SK-N-MC (cell line): ENCODE measurements around the gene DIRAS1.
"Not testable (repeated sequence)": the region's sequence is repeated elsewhere in the genome, so short reads cannot be mapped to it uniquely, and the experiment has no call there.

Source experiments
- DNase-seq: peaks from one replicate; pipeline ENCODE4 v3.0.0-alpha.2; 2011; ENCODE audit warnings: low read depth, low spot score
- H3K27ac ChIP-seq: fragments of 200-600 bp; sonication (generic); 2 replicates; pipeline ENCODE4 v1.5.1; 2016; ENCODE audit warnings: mixed run types
- H3K36me3 ChIP-seq: fragments of 200-600 bp; sonication (generic); 2 replicates; pipeline ENCODE4 v1.6.1; 2017; ENCODE audit warnings: antibody characterized with exemption, low read length, mixed read lengths; ENCODE audit not compliant: insufficient read depth
- H3K4me3 ChIP-seq: fragments of 200-600 bp; sonication (generic); 2 replicates; pipeline ENCODE4 v1.5.1; 2016
- H3K9ac ChIP-seq: fragments of 200-600 bp; sonication (generic); 2 replicates; pipeline ENCODE4 v1.8.0; 2017; ENCODE audit warnings: mixed run types, mixed read lengths; ENCODE audit not compliant: insufficient read length
- H3K9me3 ChIP-seq: fragments of 200-600 bp; sonication (generic); 2 replicates; pipeline ENCODE4 v1.6.1; 2017; ENCODE audit warnings: low read depth, mild to moderate bottlenecking, antibody characterized with exemption, low read length, moderate library complexity, mixed read lengths
- EZH2 ChIP-seq: fragments of 200-600 bp; sonication (generic); IDR thresholded peaks from one replicate; pipeline ENCODE4 v1.6.1; 2017; ENCODE audit warnings: antibody characterized with exemption
- FOXP2 ChIP-seq: optimal IDR thresholded peaks from 2 replicates; pipeline ENCODE3; 2011; ENCODE audit warnings: mild to moderate bottlenecking, moderate library complexity; ENCODE audit not compliant: insufficient read depth; ENCODE audit errors: extremely low read length, control extremely low read depth
- POLR2AphosphoS5 ChIP-seq: IDR thresholded peaks from 2 replicates; pipeline ENCODE4 v1.6.1; 2012; ENCODE audit warnings: mild to moderate bottlenecking, low read depth, low read length, borderline replicate concordance

The DIRAS1 gene

DNA sequence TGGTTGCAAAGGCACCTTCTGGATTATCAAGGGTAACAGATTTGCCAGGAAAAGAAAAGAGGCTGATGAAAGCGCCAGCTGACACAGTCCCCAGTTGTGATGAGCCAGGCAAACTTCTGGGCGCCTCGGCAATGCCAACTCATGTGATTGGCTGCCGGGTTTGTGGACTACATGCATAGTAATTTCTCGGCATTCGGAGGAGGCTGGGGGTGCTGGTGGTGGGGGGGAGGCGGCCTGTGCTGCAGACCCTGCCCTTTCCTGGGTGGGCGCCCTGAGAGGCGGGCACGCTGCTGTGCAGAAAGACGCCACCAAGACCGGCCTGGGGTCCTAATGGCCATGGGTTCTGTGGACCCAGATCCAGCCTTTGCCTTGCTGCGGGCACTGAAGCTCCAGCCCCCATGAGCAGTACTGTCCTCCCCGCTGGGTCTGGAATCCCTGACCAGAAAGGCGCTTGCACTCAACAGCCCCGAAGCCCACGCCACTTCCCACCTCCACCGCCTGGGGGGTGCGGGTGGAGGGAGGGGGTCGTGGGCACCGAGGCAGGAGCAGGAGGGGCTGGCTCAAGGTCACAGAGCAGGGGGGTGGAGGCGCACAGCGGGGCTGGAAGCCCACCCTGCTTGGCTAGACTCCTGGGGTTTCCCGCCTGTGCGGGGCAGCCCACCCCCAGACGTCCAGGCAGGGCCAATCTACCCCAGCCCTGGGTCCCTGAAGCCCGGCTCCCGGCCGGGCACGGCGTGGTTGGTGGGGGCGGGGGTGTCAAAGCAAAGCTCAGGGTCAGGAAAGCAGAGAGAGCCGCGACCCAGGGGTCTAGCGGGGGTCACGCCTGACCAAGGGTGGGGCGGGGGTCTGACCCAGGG is 1.0 kb downstream of the DIRAS1 start:
- no peak for DNase-seq
- Histone ChIP-seq H3K36me3 (no peaks in the 10 kb centered on the region), H3K9ac (peak overlapping the region; percentile 32), H3K9me3 (no peaks in the 10 kb centered on the region), H3K4me3 (peak overlapping the region; percentile 77), H3K27ac (no peak overlapping the region)
- TF ChIP-seq FOXP2 (no peak), POLR2AphosphoS5 (no peak), EZH2 (no peak)

DNA sequence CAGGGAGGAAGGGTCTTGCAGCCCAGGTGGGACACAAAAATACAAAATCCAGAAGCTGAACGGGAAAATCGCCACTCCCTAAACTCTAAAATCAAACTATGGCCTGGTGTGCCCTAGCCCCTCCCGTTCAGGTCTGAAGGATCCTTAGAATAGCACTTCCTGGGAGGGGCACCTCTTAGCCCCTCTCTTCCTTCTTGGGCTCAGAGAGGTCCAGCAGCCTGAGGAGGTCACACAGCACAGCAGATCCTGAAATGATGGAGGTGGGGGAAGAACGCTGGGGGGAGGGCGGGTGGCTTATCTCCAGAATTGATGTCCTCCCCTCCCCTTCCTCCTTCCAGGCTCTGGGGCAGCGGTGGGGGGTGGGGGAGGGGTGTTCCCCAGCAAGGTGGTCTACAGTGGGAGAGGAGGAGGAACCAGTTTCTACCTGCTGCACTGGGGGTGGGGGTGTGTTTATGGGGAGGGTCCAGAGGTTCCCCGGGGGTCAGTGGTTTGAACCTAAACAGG is 1.9 kb downstream of the DIRAS1 start:
- no peaks in the 10 kb centered on the region for H3K9me3 ChIP-seq
- H3K4me3 ChIP-seq: no peak overlapping the region
- no peak overlapping the region for H3K9ac ChIP-seq
- no peaks in the 10 kb centered on the region for H3K36me3 ChIP-seq
- no peak for TF ChIP-seq POLR2AphosphoS5
- no peak for DNase-seq
- no peak overlapping the region for H3K27ac ChIP-seq

DNA sequence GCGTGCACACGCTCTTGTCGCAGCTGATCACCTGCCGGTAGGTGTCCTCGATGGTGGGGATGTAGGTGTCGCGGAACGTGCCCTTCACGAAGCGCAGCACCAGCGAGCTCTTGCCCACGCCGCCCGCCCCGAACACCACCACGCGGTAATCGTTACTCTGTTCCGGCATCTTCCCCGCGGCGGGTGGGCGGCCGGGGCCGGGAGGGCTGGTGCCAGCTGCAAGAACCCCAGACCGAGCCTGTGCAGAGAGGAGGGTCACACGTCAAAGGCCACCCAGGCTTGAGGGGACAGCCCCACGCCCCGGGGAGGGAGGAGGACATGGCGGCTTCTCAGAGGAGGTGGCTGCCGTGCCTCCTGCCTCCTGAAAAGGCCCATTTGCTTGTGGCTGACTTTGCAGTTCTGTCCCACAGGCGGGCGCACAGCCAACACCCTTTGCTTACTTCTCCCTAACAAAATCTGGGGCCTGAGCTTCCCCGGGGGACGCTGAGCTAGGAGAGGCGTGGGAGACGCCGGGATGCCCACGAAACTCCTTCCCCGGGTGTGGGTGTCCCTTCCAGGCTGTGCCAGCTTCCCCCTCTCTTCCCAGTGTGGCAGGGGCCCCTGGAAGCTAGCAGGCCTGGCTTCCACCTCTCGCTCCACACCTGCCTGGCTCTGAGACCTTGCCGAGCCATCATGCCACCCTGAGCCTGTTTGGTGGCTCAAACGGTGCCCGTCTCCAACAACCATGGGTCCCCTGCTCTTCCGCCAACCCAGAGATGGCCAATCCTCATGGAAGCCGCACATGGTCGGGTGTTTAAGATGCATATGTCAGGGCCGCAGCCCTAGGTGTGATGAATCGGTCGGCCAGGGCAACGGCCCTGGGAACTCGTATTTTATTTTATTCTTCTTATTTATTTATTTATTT is 3.3 kb downstream of the DIRAS1 start:
- Histone ChIP-seq H3K36me3 (no peaks in the 10 kb centered on the region), H3K9ac (no peak overlapping the region), H3K9me3 (no peaks in the 10 kb centered on the region), H3K4me3 (no peak overlapping the region), H3K27ac (no peak overlapping the region)
- TF ChIP-seq EZH2: no peak
- TF ChIP-seq POLR2AphosphoS5: no peak
- no peak for TF ChIP-seq FOXP2
- no peak for DNase-seq

DNA sequence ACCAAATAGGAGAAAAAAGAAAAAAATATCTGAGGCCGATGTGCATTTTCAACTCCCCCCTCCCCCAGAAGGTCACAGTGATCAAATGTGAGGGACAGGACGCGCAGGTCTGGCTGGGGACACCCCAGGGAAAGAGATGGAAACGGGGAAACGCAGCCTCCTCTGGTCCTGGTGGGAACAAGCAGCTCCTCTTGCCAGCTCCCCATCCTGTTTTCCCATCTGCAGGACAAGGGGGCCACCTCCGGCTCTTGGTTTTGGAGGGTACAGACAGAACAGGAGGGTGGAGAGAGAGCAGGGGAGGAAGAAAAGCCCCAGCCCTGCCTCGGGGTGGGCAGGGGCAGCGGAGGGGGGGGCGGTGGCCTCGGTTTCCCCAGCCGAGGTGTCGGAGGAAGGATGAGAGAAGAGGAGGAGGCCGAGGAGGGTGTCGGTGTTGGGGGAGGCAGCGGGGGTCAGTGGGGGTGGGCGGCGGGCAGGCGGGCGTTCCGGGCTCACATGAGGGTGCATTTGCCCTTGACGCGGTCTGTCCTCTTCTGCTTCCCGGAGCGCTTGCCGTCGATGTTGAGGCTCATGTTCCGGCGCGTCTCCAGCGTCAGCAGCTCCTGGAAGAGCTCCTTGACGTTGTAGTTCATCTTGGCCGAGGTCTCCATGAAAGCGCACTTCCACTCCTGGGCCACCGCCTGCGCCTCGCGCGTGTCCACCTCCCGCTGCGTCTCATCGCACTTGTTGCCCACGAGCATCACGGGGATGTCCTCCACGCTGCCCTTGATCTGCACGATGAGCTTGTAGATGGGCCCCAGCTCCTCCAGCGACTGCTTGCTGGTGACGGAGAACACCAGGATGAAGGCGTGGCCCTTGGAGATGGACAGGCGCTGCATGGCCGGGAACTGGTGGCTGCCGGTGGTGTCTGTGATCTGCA is 4.2 kb downstream of the DIRAS1 start:
- no peak overlapping the region for H3K9ac ChIP-seq
- no peaks in the 10 kb centered on the region for H3K36me3 ChIP-seq
- DNase-seq: no peak
- H3K9me3 ChIP-seq: no peaks in the 10 kb centered on the region
- H3K4me3 ChIP-seq: no peak overlapping the region
- TF ChIP-seq FOXP2: no peak
- TF ChIP-seq POLR2AphosphoS5: no peak
- TF ChIP-seq EZH2: no peak
- no peak overlapping the region for H3K27ac ChIP-seq

DNA sequence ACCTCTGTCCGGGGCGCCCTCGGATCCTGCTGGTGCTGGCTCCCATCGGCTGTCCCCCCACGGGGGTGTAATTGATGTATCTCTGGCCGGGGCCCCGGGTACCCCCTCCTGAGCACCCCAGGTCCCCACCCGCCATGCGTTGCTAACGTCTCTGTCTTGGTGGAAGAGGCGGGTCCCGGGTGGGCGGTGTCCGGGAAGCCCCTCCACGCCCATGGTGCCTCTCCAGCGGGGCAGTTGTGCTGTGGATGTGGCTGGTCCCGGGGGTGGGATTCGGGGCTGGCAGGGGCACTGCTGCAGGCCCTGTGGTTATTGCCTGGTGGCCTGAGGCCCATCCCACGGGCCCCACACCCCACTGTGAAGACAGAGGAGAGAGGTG is 4.9 kb downstream of the DIRAS1 start:
- H3K9ac ChIP-seq: no peak overlapping the region
- H3K9me3 ChIP-seq: no peaks in the 10 kb centered on the region
- no peaks in the 10 kb centered on the region for H3K36me3 ChIP-seq
- no peak for DNase-seq
- H3K4me3 ChIP-seq: no peak overlapping the region
- TF ChIP-seq EZH2 (no peak), FOXP2 (no peak), POLR2AphosphoS5 (no peak)
- no peak overlapping the region for H3K27ac ChIP-seq

DNA sequence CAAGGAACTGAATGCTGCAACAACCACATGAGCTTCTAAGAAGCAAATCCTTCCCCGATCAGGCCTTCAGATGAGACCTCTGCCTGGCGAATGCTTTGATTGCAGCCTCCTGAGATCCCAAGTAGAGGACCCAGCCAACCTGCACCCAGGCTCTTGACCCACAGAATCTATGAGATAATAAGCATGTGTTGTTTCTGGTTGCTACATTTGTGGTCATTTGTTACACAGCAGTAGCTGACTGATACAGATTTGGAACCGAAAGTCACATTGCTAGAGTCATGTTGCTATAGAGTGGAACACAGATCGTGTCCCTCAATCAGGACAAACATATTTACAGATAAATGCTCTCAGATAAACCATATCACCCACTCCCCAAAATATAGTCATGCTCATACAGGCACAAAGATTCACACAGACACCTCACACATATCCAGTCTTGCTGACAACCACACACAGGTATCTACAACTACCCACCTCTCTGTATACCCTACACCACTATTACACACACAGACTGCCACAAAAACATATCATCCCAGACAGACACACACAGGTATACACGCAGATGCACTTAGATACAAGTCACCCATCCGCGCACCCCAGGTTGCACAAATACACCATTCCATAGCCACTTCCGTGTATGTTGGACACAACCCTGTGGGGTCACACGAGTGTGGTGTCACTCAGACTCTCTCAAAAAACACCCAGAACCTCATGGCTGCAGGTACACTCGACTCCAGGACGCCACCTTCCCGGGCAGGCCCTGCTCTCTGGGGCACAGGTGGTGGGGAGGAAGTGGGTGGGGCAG is 5.5 kb downstream of the DIRAS1 start:
- Histone ChIP-seq H3K9ac (no peak overlapping the region), H3K4me3 (no peak overlapping the region), H3K36me3 (no peaks in the 10 kb centered on the region), H3K9me3 (no peaks in the 10 kb centered on the region), H3K27ac (no peak overlapping the region)
- DNase-seq: no peak
- no peak for TF ChIP-seq POLR2AphosphoS5
- TF ChIP-seq FOXP2: no peak
- TF ChIP-seq EZH2: no peak

DNA sequence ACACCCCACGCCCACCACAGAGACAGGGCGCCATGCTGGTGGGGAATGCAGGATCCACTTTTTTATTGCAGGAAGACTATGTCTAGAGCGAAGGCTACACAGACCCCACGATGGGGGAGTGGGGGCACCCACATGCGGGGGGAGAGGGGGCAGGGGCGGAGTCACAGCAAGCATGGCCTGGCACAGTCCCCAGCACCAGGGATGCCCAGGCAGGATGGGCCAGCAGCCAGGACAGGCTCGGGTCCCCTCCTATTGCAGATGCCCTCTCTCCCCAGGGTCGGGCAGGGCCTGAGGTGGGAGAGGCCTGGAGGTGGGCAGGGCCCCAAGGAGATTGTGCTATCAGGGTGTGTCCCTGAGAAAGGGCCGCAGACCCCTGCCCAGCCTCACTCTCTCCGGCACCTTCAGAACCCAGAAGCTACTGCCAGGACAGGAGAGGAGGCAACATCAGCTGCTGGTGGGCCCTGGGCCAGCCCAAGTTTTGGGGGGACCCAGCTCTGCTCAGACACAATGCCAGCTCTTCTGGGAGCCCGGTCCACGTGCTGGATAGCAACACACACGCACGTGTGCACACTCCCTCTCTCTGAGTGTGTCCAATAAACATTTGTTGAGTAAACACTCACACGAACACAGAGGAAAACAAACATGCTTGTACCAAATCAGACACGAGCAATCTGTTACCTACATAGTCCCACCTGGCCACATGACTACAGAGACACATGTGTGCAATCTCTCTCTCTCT is 6.5 kb downstream of the DIRAS1 start:
- no peak for TF ChIP-seq POLR2AphosphoS5
- Histone ChIP-seq H3K4me3 (no peak overlapping the region), H3K9me3 (no peaks in the 10 kb centered on the region), H3K9ac (no peak overlapping the region), H3K27ac (no peak overlapping the region), H3K36me3 (no peaks in the 10 kb centered on the region)
- DNase-seq: no peak

DNA sequence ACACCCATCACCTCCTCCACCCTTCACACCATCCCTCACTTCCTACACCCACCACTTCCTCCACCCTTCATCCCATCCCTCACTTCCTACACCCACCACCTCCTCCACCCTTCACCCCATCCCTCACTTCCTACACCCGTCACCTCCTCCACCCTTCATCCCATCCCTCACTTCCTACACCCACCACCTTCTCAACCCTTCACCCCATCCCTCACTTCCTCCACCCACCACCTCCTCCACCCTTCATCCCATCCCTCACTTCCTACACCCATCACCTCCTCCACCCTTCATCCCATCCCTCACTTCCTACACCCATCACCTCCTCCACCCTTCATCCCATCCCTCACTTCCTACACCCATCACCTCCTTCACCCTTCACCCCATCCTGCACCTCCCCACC is 7.1 kb downstream of the DIRAS1 start:
- not testable (repeated sequence) for H3K9ac ChIP-seq, H3K36me3 ChIP-seq, DNase-seq, H3K4me3 ChIP-seq, H3K27ac ChIP-seq, H3K9me3 ChIP-seq

DNA sequence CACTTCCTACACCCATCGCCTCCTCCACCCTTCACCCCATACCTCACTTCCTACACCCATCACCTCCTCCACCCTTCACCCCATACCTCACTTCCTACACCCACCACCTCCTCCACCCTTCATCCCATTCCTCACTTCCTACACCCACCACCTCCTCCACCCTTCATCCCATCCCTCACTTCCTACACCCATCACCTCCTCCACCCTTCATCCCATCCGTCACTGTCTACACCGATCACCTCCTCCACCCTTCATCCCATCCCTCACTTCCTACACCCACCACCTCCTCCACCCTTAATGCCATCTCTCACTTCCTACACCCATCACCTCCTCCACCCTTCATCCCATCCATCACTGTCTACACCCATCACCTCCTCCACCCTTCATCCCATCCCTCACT is 8.0 kb downstream of the DIRAS1 start:
- H3K36me3 ChIP-seq, DNase-seq, H3K4me3 ChIP-seq, H3K9me3 ChIP-seq, H3K27ac ChIP-seq, H3K9ac ChIP-seq: not testable (repeated sequence)
